ENCODE results near the gene CABYR.

GRCh38 chr18:24157855-24158254 is 19.0 kb downstream of the CABYR start:
- TF ChIP-seq RFX5 (IDR thresholded peaks at IDR 0.05; ENCODE audit: borderline replicate concordance, low read depth, low read length) (no peak), POLR2AphosphoS5 (IDR thresholded peaks at IDR 0.05; ENCODE audit: low read depth, low read length) (no peak), POLR2A (IDR thresholded peaks at IDR 0.05; ENCODE audit: control extremely low read depth in 1 of 2, low read depth in 2 of 2, low read length in 2 of 2) (no peak), MAX (IDR thresholded peaks at IDR 0.05) (no peak), PHF8 (conservative IDR thresholded peaks at IDR 0.05; ENCODE audit: low read depth, low read length) (no peak), MAFK (IDR thresholded peaks at IDR 0.05; ENCODE audit: low read depth, low read length) (no peak)
- TF ChIP-seq, protein P1, sequence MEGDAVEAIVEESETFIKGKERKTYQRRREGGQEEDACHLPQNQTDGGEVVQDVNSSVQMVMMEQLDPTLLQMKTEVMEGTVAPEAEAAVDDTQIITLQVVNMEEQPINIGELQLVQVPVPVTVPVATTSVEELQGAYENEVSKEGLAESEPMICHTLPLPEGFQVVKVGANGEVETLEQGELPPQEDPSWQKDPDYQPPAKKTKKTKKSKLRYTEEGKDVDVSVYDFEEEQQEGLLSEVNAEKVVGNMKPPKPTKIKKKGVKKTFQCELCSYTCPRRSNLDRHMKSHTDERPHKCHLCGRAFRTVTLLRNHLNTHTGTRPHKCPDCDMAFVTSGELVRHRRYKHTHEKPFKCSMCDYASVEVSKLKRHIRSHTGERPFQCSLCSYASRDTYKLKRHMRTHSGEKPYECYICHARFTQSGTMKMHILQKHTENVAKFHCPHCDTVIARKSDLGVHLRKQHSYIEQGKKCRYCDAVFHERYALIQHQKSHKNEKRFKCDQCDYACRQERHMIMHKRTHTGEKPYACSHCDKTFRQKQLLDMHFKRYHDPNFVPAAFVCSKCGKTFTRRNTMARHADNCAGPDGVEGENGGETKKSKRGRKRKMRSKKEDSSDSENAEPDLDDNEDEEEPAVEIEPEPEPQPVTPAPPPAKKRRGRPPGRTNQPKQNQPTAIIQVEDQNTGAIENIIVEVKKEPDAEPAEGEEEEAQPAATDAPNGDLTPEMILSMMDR (IDR thresholded peaks at IDR 0.05; ENCODE audit: control extremely low read depth in 1 of 3, insufficient read depth in 1 of 3, low read depth in 1 of 3, low read length in 3 of 3) = no peak

Measured in H1 (cell line).